GM23248 (cell line): ENCODE measurements around the gene TNNT2.

Source experiments
- EZH2 ChIP-seq: fragments of 200-600 bp; sonication (generic); IDR thresholded peaks from 2 replicates; pipeline ENCODE4 v1.6.1; 2018; ENCODE audit warnings: antibody characterized with exemption, mild to moderate bottlenecking; ENCODE audit not compliant: insufficient read depth, poor library complexity, severe bottlenecking
- EZH2phosphoT487 ChIP-seq: fragments of 200-600 bp; sonication (generic); IDR thresholded peaks from 2 replicates; pipeline ENCODE4 v1.6.1; 2018; ENCODE audit warnings: antibody characterized with exemption, moderate library complexity, mild to moderate bottlenecking, low read depth; ENCODE audit not compliant: insufficient read depth

DNA sequence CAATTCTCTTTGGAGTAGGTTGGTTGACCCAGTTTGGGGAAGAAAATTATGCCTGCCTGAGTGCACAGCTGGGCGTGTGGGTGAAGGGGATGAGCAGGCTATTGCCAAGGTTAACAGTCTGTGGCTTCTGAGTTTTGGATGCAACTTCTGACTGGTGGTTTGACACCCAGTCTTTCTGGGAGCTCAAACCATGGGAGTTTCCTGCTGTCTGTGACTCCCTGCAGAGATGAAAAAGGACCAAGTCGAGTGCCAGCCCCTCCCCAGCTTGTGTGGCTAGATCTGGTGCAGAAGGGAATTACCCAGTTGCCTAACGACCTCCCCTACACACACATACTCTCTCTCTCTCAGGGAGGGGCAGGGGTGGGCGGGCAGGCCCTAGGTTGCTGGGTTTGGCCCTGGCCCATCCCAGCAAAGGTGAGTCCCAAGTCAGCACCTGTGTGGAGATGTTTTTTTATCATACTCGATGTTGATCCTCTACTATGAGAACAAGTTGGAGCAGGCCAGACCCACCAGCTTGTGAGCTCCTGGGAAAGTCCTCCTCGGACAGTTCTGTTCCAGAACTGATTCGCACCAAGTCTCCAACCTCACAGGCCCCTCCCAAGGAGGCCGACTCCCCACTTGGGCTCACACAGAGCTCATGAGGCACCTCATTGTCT, 66.0 kb downstream of the TNNT2 start:
- TF ChIP-seq EZH2 = no peak
- no peak for TF ChIP-seq EZH2phosphoT487
